EL (cell line): ENCODE data around the gene CPVL.

Experiments
- DNase-seq: peaks from one replicate; pipeline ENCODE4 v3.0.0-alpha.2; 2016

Gene CPVL

DNA sequence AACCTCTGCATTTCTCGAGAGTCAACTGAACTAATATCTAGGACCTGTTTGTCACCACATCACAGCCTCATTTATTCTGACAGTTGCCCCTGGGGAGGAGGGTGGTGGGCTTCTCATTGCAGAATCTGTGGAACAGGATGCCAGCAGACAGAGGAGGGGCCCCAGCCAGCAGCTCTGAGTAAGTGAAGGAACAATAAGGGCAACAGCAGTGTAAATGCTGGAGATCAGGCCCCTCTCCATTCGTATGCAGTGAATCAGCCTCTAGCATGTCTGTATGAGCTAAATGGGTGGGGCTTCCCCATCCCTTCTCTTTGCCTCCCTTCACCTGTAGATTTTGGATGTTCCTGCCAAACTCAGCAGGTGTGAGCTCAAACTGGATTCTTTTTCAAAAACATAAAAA lies 7.7 kb upstream of the CPVL start:
- DNase-seq, result no peak

DNA sequence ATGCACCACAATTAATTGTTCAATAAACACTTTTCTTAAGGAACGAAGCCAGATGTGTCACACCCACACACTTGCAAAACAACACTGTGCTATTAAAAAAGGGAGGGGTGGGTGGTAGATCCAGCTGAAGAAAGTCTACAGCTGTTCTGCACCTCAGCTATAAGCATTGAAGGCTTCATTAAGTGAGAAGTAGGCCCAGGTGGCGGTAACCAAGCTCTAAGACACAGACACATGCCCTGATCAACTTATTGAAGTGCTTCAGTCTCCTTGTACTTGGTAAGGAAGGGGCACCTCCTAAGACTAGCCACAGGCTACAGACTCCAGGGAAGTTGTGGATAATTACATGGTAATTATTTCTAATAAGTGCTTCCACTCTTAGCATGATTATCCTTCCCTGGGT lies 4.5 kb upstream of the CPVL start:
- no peak for DNase-seq

DNA sequence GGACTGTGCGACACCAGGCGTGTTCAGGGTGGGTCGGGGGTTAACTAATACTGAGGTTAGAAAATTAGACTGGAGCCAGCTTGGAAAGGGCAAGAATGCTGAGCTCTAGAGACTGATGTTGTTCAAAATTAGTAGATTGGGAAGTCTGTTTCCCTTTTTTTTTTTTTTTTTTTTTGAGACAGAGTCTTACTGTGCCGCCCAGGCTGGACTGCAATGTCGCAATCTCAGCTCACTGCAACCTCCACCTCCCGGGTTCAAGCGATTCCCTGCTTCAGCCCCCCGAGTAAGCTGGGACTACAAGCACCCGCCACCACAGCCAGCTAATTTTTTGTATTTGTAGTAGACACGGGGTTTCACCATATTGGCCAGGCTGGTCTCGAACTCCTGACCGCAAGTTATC lies 2.7 kb upstream of the CPVL start:
- DNase-seq, result no peak

DNA sequence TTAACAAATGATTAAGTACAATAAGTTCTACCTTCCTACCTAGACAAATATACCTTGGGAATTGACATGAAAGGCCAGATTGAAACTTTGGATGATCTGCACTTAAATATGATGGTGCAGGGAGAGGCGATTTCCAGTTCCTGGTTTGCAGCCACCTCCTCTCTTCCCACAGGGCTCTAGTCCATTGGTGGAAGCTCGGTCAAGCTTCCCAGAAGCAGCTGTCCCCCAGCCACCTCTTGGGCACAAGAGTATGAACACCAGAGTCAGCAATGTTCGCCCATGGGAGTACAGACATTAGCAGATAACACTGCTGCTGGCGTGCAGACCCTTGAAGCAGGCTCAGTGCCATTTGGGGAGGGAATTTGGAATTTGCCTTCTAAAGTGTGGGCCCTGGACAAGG lies 1.5 kb upstream of the CPVL start:
- DNase-seq, result no peak

DNA sequence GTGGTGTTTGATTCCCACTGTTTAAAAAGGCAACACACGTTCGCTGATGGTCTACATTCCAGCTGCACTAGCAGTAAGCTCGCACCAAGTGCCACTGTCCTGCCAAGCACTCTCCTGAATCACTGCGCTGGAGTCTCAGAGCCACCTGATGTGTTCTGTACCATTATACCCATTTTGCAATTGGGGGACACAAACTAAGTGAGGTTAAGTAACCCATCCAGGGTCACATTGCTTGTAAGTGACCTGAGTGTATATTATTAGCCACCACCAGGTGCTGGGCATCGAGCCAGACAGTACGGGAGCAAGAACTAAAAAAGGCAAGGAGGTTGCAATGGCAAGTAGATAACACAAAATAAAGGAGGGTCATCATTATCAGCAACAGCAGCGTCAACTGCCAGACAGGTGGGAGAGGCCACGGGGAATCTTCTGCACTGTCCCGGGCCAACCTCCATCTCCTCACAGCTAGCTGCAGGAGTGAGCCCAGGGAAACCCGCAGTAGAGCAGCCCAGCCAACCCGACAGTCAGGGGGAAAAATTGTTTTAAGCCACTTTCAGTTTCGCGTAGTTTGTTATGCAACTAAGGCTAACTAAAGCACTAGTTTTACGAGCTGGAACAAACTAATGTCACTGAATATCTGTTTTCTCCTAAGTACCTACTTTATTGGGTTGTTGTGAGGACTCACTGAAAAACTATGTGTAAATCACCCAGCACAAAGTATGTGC lies 712 bp upstream of the CPVL start:
- peak; percentile 13 for DNase-seq

DNA sequence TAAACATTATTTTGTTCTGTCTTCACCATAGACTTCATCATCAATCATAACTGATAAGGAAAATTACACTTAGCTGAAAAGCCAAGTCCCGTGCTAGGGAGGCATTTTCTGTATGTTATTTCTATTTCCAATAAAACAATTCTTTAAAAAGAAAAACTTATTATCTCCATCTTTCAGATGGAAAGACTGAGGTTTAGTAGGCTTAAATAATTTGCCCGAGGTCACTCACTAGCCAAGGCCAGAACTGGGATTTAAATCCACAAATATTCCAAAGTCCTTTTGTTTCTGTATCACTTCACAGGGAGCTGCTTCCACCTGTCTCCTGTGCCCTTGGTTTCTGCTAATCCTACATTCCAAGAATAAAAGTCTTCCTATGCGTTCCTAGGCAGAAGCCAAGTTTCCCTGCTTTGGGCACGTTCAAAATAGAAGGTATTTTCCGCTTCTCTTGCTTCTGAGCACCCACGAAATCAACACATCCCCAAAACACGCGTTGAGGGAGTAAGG lies 732 bp downstream of the CPVL start:
- no peak for DNase-seq

DNA sequence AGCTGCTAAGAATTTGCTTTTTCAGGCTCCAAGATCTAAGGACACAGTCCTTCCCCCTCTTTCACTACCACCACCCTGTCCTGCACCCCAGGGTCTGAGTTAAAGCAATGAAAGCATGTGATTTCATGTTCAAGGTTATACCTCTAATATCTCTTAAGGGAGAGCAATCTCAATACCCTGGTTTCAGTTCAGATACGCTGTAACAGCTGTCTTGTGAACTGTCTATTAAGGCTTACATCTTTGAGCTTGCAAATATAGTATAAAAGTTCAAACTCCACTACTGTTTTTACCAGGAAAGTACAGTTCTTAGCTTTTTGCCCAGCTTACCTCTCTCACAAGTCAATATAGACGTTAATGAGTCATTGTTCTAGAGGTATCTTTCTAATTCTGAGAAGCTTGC lies 2.6 kb downstream of the CPVL start:
- no peak for DNase-seq

DNA sequence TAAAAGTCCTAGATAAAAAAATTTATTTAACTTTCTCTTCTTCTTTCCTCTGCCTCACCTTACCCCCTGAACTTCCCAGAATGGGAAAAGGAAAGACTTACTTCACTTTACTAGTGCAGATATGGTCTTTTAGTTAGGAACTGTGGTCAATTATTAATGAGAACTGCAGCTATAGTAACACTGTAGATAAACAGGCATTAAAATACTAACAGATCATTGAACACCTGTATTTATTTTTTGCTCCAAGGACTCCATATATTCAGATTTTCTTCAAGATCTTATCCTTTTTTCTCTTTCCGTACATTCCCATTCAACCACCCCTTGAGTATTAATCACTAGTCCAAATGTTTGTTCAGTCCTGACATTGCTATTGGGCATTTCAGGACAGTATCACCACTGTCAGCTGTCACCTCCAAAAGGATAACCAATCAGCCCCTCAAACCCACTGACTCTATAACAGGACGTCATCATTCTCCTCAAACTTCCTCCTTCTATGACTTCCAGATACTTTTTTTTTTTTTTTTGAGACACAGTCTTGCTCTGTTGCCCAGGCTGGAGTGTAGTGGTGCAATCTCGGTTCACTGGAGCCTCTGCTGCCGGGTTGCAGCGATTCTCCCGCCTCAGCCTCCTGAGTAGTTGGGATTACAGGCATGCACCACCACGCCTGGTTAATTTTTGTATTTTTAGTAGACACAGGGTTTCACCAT lies 4.2 kb downstream of the CPVL start:
- DNase-seq, result no peak

DNA sequence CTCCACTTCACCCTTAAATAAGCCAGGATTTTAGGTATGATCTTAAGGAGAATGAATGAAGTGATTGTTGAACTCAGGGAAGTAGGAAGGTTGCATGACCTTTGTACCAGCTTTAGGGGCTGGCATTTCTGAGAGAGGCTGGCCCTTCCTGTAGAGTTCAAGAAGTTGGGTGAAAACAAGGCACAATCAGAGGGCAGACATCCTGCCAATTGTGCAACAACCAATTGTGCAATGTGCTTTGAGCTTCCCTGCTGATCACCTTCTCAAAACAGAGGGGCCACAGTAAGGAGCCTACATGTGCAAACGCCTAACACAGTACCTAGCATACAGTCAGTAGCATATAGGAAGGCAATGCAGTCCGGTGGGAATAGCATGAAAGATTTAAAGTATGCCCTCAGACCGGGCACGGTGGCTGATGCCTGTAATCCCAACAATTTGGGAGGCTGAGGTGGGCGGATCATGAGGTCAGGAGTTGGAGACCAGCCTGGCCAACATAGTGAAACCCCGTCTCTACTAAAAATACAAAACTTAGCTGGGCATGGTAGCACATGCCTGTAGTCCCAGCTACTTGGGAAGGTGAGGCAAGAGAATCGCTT lies 5.4 kb downstream of the CPVL start:
- no peak for DNase-seq

DNA sequence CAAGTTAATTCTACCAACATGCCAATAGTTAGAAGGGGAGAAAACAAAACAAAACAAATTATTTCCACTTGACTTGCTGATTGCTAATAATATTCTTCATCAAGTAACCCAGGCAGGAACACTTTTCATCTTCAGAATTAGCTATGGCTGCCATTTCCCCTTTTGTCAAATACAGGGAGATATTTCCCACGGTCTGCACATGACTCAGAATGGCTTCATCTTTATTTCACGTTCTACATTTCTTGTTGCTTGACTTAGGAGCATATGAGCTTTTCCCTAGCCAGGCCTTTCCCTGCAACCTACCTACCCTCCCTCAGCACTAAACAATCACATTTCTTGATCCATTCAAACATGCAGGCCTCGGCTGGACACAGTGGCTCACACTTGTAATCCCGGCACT lies 6.5 kb downstream of the CPVL start:
- no peak for DNase-seq

DNA sequence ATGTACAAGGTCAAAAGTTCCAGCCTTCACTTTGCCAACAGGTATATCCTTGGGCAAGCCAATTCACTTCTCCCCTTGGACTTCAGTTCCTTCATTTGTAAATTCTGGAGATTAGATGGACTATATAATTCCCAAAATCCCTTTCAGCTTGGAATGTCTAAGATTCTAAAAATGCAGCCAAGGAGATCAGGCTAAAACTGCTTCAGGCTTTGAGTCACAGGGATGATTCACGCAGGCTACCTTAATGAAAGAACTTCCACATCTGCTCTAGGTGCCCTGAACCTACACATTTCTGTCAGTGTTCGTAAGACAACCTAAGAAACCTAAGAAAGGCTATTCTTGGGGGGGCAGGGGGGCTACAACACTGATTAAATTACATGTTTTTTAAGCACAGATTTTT lies 7.1 kb downstream of the CPVL start:
- peak; percentile 8 for DNase-seq

DNA sequence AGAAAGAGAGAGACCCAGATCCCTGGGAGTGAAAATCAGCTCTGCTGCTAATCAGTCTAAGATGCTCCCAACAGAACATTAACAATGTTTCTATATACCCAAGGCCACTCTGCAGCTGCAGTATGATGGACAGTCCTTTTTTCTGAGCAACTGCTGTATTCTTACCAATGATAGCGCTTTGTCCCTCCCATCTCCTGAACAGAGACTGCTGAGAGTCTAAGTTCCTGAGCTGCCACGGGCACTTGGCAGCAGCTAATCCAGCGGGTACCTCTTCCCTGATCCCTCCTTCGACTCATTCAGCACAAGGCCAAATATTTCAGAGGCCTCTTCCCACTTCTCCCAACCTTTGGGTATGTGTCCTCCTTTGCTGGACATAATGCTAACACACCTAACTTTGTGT lies 7.7 kb downstream of the CPVL start:
- no peak for DNase-seq

DNA sequence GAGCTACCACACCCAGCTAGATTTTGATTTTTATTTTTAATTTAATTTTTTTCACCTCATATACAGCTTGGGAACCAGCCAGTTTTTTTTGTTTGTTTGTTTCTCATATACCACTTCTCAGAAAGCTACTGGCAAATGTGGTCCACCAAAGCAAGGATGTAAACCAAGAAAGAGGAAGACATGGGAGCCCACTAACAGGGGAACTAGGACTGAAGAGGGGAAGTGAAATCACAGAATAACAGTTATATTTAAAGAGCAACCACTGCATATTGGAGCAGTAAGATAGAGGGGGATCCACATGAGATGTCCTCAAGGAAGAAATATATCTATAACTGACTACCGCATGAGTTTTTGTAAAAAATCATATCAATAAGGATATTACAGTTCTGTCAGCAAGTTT lies 10.5 kb downstream of the CPVL start:
- no peak for DNase-seq

DNA sequence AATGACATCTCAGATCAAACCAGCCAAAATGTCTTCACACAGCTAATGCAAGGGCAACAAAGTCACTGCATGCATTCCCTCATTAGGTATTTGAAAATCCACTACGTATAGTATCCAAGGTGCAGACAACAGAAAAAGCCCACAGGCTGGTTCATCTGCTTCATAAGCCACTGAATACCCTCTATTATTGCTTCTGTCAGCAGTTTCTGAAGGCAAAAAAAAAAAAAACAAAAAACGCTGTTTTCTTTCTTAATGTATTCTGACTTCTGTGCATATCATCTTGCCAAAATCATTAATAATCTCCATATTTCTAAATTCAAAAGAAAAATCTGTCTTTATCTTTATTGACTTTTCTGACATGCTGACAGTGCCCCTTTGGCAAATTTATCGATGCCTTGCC lies 13.4 kb downstream of the CPVL start:
- DNase-seq, result no peak

DNA sequence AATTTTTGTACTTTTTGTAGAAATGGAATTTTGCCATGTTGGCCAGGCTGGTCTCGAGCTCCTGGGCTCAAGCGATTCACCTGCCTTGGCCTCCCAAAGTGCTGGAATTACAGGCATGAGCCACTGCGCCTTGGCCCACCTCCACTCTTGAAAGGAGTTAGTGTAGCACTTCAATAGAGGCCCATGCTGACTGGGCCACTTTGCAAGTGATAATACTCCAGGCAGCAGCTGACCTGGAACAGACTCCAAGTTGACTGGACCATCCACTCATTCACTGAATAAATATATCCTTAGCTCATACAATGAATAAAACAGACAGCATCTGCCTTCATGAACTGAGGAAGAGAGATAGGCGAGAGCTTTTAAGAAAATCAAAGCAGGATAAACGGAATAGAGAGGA lies 14.7 kb downstream of the CPVL start:
- DNase-seq, result no peak

DNA sequence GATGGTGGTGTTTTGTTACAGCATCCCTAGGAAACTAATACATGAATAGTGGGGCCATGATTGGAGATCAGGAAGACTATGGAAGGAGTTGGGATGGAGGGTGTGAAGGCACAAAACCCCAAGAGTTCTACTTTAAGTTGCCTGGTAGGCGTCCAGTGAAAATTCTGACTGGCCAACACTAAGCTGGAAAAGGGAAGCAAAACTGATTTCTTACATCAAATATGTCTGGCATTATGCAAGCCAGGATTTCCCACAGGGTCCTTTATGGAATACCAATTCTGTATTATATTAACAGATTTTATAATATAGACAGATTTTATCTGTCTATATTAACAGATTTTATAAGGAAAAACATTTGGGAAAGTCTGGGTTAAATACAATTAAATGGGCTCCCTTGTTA lies 16.2 kb downstream of the CPVL start:
- DNase-seq, result no peak

DNA sequence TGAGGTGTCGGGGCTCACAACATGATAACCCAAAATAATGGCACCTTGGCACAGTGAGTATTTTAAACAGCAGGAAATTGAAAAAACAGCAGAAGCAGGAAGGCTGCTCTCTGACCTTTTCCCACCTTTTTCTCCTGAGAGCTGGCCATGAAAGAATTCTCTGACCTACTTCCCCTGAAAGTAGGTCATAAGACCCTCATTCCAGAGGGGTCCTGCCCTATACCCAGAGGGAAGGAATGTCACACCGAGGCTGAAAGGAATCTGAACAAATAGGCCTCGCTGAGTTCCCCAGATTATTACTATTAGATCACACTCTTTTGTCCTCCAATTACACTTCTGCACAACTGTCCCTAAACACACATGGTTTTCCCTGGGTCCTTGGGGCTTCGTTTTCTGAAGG lies 18.8 kb downstream of the CPVL start:
- no peak for DNase-seq

DNA sequence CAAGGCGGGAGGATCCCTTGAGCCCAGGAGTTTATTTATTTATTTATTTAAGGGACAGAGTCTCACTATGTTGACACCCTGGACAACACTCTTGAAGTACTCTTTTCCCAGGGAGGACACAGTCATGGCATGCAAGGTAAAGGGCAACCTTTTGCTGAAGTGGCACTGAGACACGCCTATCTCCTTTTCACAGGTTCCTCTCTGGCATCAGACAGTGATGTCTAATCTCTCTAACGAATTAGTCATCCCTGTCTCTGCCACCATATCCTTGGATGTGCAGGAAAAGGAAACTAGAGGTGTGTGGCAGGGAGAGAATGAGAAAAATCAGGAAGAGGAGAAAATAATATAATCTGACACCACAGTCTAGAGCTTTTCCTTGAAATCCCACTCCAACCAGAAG lies 19.5 kb downstream of the CPVL start:
- DNase-seq, result no peak

DNA sequence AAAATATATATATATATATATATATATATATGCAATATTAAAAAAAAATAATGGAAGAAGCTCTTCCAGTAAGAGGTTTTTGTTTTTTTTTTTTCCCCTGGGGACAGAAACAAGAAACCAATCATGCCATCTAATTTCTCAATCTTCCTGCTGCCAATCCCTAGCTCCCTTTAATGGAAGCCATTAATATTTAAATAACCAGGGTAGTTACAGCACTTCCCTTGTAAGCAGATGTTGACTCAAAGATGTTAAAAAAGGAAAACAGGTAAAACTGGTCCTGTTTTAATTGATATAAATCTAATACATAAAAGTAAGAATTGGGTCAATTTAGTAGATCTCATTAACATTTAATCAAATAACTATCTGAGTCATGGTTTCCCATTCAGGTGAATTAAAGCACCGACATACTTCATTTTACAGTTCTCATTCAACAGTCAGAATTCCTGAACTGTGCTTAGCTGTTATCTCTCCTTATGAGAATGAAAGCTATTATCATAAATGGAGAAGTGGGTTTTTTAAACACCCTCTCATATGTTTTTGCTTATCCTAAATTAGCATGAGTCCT lies 22.6 kb downstream of the CPVL start:
- no peak for DNase-seq

DNA sequence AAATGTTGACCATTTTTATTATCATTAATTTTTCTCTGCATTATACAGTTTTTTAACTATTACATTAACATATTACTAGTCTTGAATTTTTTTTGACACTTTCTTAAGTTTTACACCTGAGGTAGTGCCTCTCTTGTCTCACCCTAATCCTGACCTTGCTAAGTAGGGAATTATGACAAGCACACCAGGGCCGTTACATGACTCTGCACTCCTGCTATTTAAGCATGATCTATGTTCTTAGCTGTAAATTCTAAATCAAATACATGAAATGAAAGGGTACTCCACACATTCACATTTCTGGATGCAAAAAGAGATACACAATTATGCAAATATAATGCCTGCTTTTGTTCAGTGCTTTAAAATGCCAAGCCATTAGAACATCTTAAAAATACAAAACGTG lies 23.6 kb downstream of the CPVL start:
- no peak for DNase-seq

DNA sequence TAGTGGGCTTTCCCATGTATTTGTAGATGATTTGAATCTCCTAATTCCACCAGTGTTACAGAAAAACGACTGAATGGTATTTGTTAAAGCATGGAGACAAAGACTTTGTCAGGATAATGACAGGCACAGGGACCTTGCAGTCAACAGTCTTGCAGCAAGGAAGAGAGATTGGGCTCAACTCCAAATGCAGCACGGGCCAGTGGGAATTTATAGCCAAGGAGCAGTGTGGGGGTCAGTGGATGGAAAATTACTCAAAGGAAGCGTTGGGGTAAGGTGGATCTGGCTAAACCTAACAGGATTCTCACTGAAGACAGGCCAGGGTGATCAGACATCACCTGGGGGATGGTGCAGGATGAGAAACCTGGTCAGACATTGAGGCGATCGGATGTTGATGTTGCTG lies 24.3 kb downstream of the CPVL start:
- no peak for DNase-seq

DNA sequence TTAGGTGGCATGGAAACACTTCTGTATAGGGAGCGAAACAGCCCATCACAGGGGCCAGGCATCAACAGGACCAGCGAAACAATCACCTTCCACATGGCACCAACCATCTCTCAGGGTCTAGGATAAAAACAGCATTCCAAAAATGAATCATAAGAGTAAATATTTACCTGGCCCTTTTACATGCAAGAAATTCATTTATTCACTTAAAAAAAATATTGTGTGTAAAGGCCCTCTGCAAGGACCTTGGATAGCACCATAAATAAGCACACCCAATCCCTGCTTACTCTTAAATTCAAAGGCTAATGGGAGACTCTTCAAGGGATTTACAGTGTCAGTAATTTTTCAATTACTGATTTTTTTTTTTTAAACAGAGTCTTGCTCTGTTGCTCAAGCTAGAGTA lies 25.4 kb downstream of the CPVL start:
- no peak for DNase-seq

DNA sequence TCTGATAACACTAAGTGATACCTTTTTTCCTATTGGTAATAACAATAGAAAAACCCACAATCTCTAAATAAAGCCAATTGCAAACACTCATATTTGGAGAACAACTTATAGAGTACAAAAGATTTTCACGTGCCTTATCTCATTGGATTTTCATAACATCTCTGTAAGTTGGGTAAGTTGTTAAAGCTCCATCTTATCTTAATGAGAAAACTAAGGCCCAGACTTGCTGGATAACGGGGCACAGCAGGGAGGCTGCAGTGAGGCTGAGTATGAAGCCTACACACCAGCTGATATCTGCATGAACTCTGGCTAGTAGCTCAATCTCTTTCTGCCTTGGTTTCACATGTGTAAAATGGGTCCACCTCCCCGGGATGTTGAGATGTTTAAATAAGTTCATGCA lies 26.8 kb downstream of the CPVL start:
- DNase-seq, result no peak
